IPS-11a (cell line): ENCODE results near the gene ACAA2.

ENCODE experiments used
- H3K4me3 ChIP-seq: one replicate; pipeline ENCODE4 v1.5.1; 2013; ENCODE audit warnings: low read depth, low read length, control low read depth

The ACAA2 gene

GRCh38 chr18:49813319-49814146 is at the start of gene ACAA2:
Gene ACAA2, minus strand, starts transcription at chr18:49813533. Its CDS starts 49 bp downstream, at chr18:49813484.
- peak within 1 kb of the TSS; percentile 69 for H3K4me3 ChIP-seq

GRCh38 chr18:49862656-49863385 is 49.5 kb upstream of the ACAA2 start:
- no peak overlapping the region for H3K4me3 ChIP-seq

GRCh38 chr18:49861659-49862058 is 48.3 kb upstream of the ACAA2 start:
- H3K4me3 ChIP-seq: no peak overlapping the region

- H3K4me3 ChIP-seq: no peak overlapping the region
Observed at GRCh38 chr18:49859725-49860124, 46.4 kb upstream of the ACAA2 start.

GRCh38 chr18:49859021-49859359 is 45.7 kb upstream of the ACAA2 start:
- no peak overlapping the region for H3K4me3 ChIP-seq

- no peak overlapping the region for H3K4me3 ChIP-seq
Observed at GRCh38 chr18:49858309-49859020, 45.1 kb upstream of the ACAA2 start.

GRCh38 chr18:49857708-49858107 is 44.4 kb upstream of the ACAA2 start:
- no peak overlapping the region for H3K4me3 ChIP-seq

GRCh38 chr18:49856496-49856895 is 43.2 kb upstream of the ACAA2 start:
- no peak overlapping the region for H3K4me3 ChIP-seq

- no peak overlapping the region for H3K4me3 ChIP-seq
Observed at GRCh38 chr18:49855711-49856415, 42.5 kb upstream of the ACAA2 start.

- H3K4me3 ChIP-seq: no peak overlapping the region
Observed at GRCh38 chr18:49854681-49855080, 41.3 kb upstream of the ACAA2 start.

- H3K4me3 ChIP-seq: no peak overlapping the region
Observed at GRCh38 chr18:49853436-49853835, 40.1 kb upstream of the ACAA2 start.

- H3K4me3 ChIP-seq: no peak overlapping the region
Observed at GRCh38 chr18:49853011-49853410, 39.7 kb upstream of the ACAA2 start.

- no peak overlapping the region for H3K4me3 ChIP-seq
Observed at GRCh38 chr18:49851624-49852023, 38.3 kb upstream of the ACAA2 start.

- no peak overlapping the region for H3K4me3 ChIP-seq
Observed at GRCh38 chr18:49850636-49851035, 37.3 kb upstream of the ACAA2 start.

- H3K4me3 ChIP-seq: no peak overlapping the region
Observed at GRCh38 chr18:49849331-49850217, 36.2 kb upstream of the ACAA2 start.

GRCh38 chr18:49848115-49848514 is 34.8 kb upstream of the ACAA2 start:
- H3K4me3 ChIP-seq: no peak overlapping the region

GRCh38 chr18:49847524-49847923 is 34.2 kb upstream of the ACAA2 start:
- no peak overlapping the region for H3K4me3 ChIP-seq

GRCh38 chr18:49846718-49847470 is 33.6 kb upstream of the ACAA2 start:
- no peak overlapping the region for H3K4me3 ChIP-seq

- no peak overlapping the region for H3K4me3 ChIP-seq
Observed at GRCh38 chr18:49846361-49846662, 33.0 kb upstream of the ACAA2 start.
